Activated T-helper 2 cell treated with anti-CD3 and anti-CD28 coated beads, Interferon-gamma antibody, Interleukin-2, Interleukin-4, amounts not matched to agents 10 μg/mL and 5 μg/mL and 100 μg/mL, durations not matched to agents 14 hours and 24 hours and 36 hours (primary cell): ENCODE data around the gene TMEM125. TPM values are rescaled to one million over a fixed set of nuclear protein-coding genes. Genes with fewer than 3 reads are reported as not detected.

Experiments used
- DNase-seq: peaks from one replicate; pipeline ENCODE4 v3.0.0; 2021; ENCODE audit warnings: low spot score
- H3K27ac Mint-ChIP-seq: one replicate; pipeline ENCODE4 v1.8.0; 2021; ENCODE audit warnings: mixed read lengths
- H3K27me3 Mint-ChIP-seq: one replicate; pipeline ENCODE4 v1.8.0; 2021; ENCODE audit warnings: low read depth, mixed read lengths
- H3K36me3 Mint-ChIP-seq: one replicate; pipeline ENCODE4 v1.8.0; 2021; ENCODE audit warnings: low read depth, mixed read lengths
- H3K4me1 Mint-ChIP-seq: one replicate; pipeline ENCODE4 v1.8.0; 2021; ENCODE audit warnings: low read depth, mixed read lengths
- H3K4me3 Mint-ChIP-seq: one replicate; pipeline ENCODE4 v1.8.0; 2021; ENCODE audit warnings: low read depth, mild to moderate bottlenecking, moderate library complexity, mixed read lengths
- H3K9me3 Mint-ChIP-seq: one replicate; pipeline ENCODE4 v1.8.0; 2021; ENCODE audit warnings: mixed read lengths
- intact Hi-C: fragments of 100-400 bp; cut with micrococcal nuclease; formaldehyde crosslinking; loops from one replicate; pipeline ENCODE4 v1.15.1; 2023
- total RNA-seq: library from RNA; stranded (reverse); gene quantifications from 2 replicates; pipeline ENCODE4 v1.2.3, GENCODE V29; 2022

Gene TMEM125
- total RNA-seq, result not detected in 2 replicates

GRCh38 chr1:43269627-43270375 is at the start of gene TMEM125:
Gene TMEM125 (plus strand): TSS chr1:43269983. CDS start chr1:43272723, 2,740 bp downstream.
- DNase-seq, result no peak
- intact Hi-C loops, result no loop called here
- Mint-ChIP-seq H3K27me3 (peaks cover 9% of the 10 kb centered on the region), H3K36me3 (peaks cover 4% of the 10 kb centered on the region), H3K27ac (no peak within 1 kb of the TSS), H3K4me3 (no peak within 1 kb of the TSS), H3K4me1 (peaks cover 18% of the 10 kb centered on the region), H3K9me3 (peaks cover 6% of the 10 kb centered on the region)

DNA sequence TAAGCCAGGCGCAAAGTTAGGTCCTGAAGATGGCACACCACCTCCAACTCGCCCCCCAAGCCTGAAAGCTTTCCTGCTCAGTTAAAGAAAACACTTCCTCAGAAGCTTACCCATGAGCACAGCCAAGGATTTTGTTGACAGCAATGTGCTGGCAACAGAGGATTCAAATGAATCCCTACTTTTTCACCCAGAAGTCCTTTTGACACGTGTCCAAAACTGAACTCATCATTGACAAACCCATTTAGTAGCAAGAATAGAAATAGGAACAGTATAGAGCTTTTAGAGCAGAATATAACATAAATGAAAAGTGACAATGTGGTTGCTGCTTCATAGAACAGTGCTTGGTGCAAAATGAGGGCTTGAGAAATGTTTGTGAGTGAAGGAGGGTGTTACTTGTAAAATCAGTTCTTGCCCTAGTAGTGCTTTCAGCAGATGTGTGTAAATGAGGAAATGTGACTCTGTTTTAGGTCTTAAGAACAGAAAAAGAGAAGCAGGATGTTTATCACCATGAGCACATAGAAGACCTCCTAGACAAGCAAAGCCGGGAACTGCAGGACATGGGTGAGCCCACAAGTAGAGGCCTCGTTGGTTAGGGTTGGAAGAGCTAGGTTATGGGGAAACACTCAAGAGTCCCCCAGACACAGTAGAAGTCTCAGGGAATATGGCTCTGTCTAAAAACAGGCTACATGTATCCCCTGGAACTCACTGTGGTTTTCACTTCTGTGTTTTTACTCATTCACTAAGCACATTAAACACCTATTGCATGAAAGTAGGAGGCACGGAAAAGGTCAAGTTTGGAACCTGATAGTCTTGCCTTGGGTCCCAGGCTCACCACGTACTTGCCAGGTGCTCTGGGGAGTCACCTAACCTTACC is 48.6 kb upstream of the TMEM125 start:
- Mint-ChIP-seq H3K9me3 (no peaks in the 10 kb centered on the region), H3K4me1 (no peaks in the 10 kb centered on the region), H3K27me3 (peaks cover 4% of the 10 kb centered on the region), H3K4me3 (no peak overlapping the region), H3K36me3 (no peaks in the 10 kb centered on the region), H3K27ac (no peak overlapping the region)
- no peak for DNase-seq
- intact Hi-C loops, result no loop called here

- Mint-ChIP-seq H3K27me3 (peaks cover 8% of the 10 kb centered on the region), H3K36me3 (no peaks in the 10 kb centered on the region), H3K27ac (no peak overlapping the region), H3K9me3 (no peaks in the 10 kb centered on the region), H3K4me1 (no peaks in the 10 kb centered on the region), H3K4me3 (no peak overlapping the region)
- no peak for DNase-seq
- intact Hi-C loops, result no loop called here
Measured at GRCh38 chr1:43221797-43222196, 48.0 kb upstream of the TMEM125 start.

DNA sequence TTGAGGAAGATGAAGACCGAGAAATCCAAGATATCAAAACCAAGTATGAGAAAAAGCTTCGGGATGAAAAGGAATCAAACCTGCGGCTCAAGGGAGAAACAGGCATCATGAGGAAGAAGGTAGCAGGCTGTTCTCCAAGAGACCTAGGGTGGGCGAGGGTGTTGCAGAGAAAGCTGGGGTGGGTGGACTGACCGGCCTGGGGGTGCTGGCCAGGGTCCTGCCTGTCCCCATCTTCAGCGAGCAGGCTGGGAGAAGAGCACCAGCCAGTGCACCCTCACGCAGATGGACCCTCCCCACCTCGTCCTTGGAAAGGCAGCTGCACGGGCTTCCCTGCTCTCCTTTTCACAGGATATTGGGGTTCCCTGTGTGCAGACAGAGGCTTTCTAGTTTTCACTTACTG is 46.9 kb upstream of the TMEM125 start:
- no peak for DNase-seq
- intact Hi-C loops, result no loop called here
- peaks cover 9% of the 10 kb centered on the region for H3K27me3 Mint-ChIP-seq
- H3K9me3 Mint-ChIP-seq, result no peaks in the 10 kb centered on the region
- peaks cover 1% of the 10 kb centered on the region for H3K4me1 Mint-ChIP-seq
- no peaks in the 10 kb centered on the region for H3K36me3 Mint-ChIP-seq
- no peak overlapping the region for H3K27ac Mint-ChIP-seq
- H3K4me3 Mint-ChIP-seq, result no peak overlapping the region

GRCh38 chr1:43225168-43225567 is 44.6 kb upstream of the TMEM125 start:
- no peak for DNase-seq
- Mint-ChIP-seq H3K4me1 (peaks cover 1% of the 10 kb centered on the region), H3K4me3 (no peak overlapping the region), H3K36me3 (no peaks in the 10 kb centered on the region), H3K9me3 (no peaks in the 10 kb centered on the region), H3K27me3 (peaks cover 9% of the 10 kb centered on the region), H3K27ac (no peak overlapping the region)
- intact Hi-C loops, result no loop called here

DNA sequence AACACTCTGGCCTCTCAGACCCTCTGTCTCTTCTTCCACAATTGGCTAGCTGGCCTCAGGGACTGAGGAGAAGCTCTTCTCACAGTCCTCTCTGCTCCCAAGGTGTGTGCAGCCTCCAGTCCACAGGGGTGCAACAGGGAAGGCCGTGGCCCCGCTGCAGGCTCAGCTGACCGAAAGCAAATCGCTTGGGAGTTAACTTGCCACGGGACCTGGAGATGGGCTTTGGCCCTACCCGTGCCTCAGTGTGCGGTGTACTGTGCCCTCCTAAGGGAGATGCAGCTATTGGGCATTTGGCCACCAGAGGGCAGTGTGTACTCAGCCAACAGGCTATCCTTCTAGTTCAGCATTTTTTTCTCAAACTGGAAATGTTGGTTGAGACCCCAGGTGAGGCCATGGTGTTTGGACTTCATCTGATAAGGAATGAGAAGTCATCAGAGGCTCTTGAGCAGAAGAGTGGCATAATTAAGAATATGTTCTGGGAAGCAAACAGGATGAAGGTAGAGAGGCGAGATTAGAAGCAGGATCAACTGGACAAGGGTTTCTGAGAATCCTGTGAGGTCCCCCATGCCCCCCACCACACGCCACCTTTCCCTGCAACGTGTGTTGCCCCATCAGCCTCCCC is 42.5 kb upstream of the TMEM125 start:
- H3K27me3 Mint-ChIP-seq, result peaks cover 7% of the 10 kb centered on the region
- H3K4me1 Mint-ChIP-seq, result peaks cover 1% of the 10 kb centered on the region
- intact Hi-C loops, result loop anchor here (1.0 kb wide), 2 partner anchors 131 to 187 kb away; partner anchors contain the start of gene CDC20
- no peak overlapping the region for H3K27ac Mint-ChIP-seq
- peak; percentile 62 for DNase-seq
- no peak overlapping the region for H3K4me3 Mint-ChIP-seq
- no peaks in the 10 kb centered on the region for H3K9me3 Mint-ChIP-seq
- H3K36me3 Mint-ChIP-seq, result no peaks in the 10 kb centered on the region

DNA sequence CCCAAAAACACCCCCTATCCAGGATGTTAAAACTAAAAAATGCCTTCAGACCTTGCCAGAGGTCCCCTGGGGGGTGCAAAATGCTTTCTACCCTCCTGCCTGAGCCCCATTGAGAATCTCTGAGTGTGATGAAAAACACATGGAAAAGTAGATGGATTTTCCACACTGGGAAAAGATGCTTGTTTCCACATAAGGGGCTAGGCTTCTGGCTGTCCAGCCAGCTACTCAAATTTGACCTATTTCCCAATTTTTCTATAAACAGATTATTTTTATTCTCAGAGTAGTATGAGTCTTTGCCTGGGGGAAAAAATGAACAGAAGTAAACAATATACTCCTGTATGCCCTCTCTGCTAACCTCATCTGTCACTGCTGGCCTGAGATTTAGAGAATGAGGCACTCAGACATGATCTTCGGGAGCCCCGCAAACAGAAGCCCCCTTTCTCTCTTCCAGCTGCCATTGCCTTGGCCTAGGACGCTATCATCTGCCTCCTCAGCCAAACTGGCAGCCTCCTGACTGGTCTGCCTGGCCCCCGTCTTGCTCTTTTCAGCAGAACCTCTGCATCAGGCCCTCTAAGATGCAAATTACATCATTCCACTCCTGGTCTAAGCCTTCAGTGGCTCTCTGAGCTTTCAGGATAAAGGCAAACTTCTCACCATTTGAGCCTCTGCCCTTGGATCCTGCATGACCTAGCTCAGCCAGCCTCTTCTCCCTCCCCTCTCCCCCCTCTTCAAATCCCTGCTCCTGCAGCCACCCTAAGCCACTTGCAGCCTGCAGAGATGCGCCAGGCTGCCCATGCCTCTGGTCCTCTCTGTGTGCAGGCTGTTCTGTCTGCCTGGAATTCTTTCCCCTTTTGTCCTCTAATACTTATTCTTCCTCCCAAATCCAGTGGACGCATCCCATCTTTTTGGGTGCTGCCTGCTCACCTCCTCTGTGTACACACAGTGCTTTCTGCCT is 39.7 kb upstream of the TMEM125 start:
- no peaks in the 10 kb centered on the region for H3K9me3 Mint-ChIP-seq
- H3K27me3 Mint-ChIP-seq, result peaks cover 9% of the 10 kb centered on the region
- H3K4me1 Mint-ChIP-seq, result peaks cover 1% of the 10 kb centered on the region
- no peak for DNase-seq
- intact Hi-C loops, result no loop called here
- no peak overlapping the region for H3K4me3 Mint-ChIP-seq
- no peaks in the 10 kb centered on the region for H3K36me3 Mint-ChIP-seq
- H3K27ac Mint-ChIP-seq, result no peak overlapping the region

GRCh38 chr1:43232074-43232473 is 37.7 kb upstream of the TMEM125 start:
- H3K27ac Mint-ChIP-seq, result no peak overlapping the region
- H3K4me1 Mint-ChIP-seq, result peaks cover under 1% of the 10 kb centered on the region
- H3K36me3 Mint-ChIP-seq, result no peaks in the 10 kb centered on the region
- DNase-seq, result no peak
- peaks cover 2% of the 10 kb centered on the region for H3K27me3 Mint-ChIP-seq
- no peaks in the 10 kb centered on the region for H3K9me3 Mint-ChIP-seq
- no peak overlapping the region for H3K4me3 Mint-ChIP-seq
- intact Hi-C loops, result no loop called here

DNA sequence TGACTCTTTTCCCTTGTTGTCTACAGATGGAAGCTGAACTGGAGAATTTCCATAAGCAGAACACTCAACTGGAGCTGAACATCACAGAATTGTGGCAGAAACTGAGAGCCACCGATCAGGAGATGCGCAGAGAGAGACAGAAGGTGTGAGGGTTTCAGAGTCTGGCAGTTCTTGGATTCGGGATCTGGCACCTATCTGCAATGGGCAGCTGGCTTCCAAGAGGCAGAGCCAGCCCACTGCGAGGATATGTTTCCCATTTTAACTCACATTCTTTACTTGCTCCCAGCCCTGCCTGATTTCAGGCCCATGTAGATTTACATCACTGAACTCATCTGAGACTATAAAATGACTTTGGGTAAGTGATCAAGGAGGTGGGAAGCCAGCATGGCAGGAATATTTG is 37.3 kb upstream of the TMEM125 start:
- no peaks in the 10 kb centered on the region for H3K9me3 Mint-ChIP-seq
- H3K27ac Mint-ChIP-seq, result no peak overlapping the region
- H3K36me3 Mint-ChIP-seq, result no peaks in the 10 kb centered on the region
- DNase-seq, result no peak
- peaks cover 2% of the 10 kb centered on the region for H3K27me3 Mint-ChIP-seq
- no peaks in the 10 kb centered on the region for H3K4me1 Mint-ChIP-seq
- intact Hi-C loops, result no loop called here
- no peak overlapping the region for H3K4me3 Mint-ChIP-seq

GRCh38 chr1:43233631-43234030 is 36.2 kb upstream of the TMEM125 start:
- no peaks in the 10 kb centered on the region for H3K36me3 Mint-ChIP-seq
- no peaks in the 10 kb centered on the region for H3K9me3 Mint-ChIP-seq
- no peak overlapping the region for H3K27ac Mint-ChIP-seq

GRCh38 chr1:43234267-43234666 is 35.5 kb upstream of the TMEM125 start:
- Mint-ChIP-seq H3K27ac (no peak overlapping the region), H3K4me3 (no peak overlapping the region), H3K4me1 (peaks cover 7% of the 10 kb centered on the region), H3K27me3 (peaks cover 2% of the 10 kb centered on the region), H3K36me3 (no peaks in the 10 kb centered on the region), H3K9me3 (no peaks in the 10 kb centered on the region)
- intact Hi-C loops, result no loop called here
- DNase-seq, result no peak

More at GRCh38 chr1:43233631-43234030, 36.2 kb upstream of the TMEM125 start:
- Mint-ChIP-seq H3K27me3 (peaks cover 2% of the 10 kb centered on the region), H3K4me3 (no peak overlapping the region), H3K4me1 (peaks cover 3% of the 10 kb centered on the region)
- DNase-seq, result no peak
- intact Hi-C loops, result no loop called here

- intact Hi-C loops, result no loop called here
- Mint-ChIP-seq H3K36me3 (no peaks in the 10 kb centered on the region), H3K4me3 (no peak overlapping the region), H3K4me1 (peaks cover 12% of the 10 kb centered on the region), H3K9me3 (no peaks in the 10 kb centered on the region), H3K27ac (no peak overlapping the region), H3K27me3 (peaks cover 2% of the 10 kb centered on the region)
- DNase-seq, result no peak
Measured at GRCh38 chr1:43235040-43235439, 34.7 kb upstream of the TMEM125 start.
